ENCODE data around the gene UBE3C. TPM values are rescaled to one million over a fixed set of nuclear protein-coding genes. Genes with fewer than 3 reads are reported as not detected.

UBE3C gene
- total and polyA plus RNA-seq, 2 of the 13 experiments (the other 11 are each of a cell fraction or from before 2014, with no cell fraction given): 27.0 to 48.2 TPM

DNA sequence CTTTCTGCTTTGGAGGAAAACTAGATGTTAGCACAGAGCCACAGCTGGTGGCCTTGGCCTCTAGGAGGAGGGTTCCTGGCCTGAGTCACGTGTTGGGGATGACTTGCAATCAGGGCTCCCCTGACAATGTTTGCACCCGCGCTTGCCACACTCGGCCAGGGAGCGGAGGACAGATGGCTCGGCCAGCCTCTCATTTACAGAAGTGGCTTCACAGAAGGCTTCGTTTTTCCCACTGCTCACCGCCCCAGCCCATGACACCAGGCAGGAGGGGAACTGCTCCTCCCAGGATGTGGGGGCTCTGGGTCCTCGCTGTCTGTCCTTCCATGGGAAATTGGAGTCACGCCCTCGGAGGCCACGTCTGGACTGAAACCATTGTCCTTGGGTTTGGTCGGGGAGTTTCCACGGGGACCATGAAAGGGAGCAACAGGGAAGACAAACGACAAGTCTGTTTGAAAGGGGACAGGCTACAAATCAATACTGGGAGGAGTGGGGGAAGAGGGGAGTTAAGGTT, 49.6 kb upstream of the UBE3C start (continued):
- TF ChIP-seq, protein P1, sequence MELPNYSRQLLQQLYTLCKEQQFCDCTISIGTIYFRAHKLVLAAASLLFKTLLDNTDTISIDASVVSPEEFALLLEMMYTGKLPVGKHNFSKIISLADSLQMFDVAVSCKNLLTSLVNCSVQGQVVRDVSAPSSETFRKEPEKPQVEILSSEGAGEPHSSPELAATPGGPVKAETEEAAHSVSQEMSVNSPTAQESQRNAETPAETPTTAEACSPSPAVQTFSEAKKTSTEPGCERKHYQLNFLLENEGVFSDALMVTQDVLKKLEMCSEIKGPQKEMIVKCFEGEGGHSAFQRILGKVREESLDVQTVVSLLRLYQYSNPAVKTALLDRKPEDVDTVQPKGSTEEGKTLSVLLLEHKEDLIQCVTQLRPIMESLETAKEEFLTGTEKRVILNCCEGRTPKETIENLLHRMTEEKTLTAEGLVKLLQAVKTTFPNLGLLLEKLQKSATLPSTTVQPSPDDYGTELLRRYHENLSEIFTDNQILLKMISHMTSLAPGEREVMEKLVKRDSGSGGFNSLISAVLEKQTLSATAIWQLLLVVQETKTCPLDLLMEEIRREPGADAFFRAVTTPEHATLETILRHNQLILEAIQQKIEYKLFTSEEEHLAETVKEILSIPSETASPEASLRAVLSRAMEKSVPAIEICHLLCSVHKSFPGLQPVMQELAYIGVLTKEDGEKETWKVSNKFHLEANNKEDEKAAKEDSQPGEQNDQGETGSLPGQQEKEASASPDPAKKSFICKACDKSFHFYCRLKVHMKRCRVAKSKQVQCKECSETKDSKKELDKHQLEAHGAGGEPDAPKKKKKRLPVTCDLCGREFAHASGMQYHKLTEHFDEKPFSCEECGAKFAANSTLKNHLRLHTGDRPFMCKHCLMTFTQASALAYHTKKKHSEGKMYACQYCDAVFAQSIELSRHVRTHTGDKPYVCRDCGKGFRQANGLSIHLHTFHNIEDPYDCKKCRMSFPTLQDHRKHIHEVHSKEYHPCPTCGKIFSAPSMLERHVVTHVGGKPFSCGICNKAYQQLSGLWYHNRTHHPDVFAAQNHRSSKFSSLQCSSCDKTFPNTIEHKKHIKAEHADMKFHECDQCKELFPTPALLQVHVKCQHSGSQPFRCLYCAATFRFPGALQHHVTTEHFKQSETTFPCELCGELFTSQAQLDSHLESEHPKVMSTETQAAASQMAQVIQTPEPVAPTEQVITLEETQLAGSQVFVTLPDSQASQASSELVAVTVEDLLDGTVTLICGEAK (IDR thresholded peaks at IDR 0.05): no peak
- TF ChIP-seq, protein P1 (CRISPR knock-in tag; IDR thresholded peaks at IDR 0.05): no peak
- no peak for TF ChIP-seq ZBTB8A (CRISPR knock-in tag; IDR thresholded peaks at IDR 0.05; ENCODE audit: borderline replicate concordance, low read depth)
- TF ChIP-seq, protein P2, sequence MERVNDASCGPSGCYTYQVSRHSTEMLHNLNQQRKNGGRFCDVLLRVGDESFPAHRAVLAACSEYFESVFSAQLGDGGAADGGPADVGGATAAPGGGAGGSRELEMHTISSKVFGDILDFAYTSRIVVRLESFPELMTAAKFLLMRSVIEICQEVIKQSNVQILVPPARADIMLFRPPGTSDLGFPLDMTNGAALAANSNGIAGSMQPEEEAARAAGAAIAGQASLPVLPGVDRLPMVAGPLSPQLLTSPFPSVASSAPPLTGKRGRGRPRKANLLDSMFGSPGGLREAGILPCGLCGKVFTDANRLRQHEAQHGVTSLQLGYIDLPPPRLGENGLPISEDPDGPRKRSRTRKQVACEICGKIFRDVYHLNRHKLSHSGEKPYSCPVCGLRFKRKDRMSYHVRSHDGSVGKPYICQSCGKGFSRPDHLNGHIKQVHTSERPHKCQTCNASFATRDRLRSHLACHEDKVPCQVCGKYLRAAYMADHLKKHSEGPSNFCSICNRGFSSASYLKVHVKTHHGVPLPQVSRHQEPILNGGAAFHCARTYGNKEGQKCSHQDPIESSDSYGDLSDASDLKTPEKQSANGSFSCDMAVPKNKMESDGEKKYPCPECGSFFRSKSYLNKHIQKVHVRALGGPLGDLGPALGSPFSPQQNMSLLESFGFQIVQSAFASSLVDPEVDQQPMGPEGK (CRISPR knock-in tag; IDR thresholded peaks at IDR 0.05): peak; percentile 27; the same call in 1 of the 2 replicates
- TF ChIP-seq RARG (CRISPR knock-in tag; IDR thresholded peaks at IDR 0.05; ENCODE audit: low read depth): 0 out of 2 replicates have a peak, but pooled peaks have one; percentile 26
- TF ChIP-seq, protein P3, sequence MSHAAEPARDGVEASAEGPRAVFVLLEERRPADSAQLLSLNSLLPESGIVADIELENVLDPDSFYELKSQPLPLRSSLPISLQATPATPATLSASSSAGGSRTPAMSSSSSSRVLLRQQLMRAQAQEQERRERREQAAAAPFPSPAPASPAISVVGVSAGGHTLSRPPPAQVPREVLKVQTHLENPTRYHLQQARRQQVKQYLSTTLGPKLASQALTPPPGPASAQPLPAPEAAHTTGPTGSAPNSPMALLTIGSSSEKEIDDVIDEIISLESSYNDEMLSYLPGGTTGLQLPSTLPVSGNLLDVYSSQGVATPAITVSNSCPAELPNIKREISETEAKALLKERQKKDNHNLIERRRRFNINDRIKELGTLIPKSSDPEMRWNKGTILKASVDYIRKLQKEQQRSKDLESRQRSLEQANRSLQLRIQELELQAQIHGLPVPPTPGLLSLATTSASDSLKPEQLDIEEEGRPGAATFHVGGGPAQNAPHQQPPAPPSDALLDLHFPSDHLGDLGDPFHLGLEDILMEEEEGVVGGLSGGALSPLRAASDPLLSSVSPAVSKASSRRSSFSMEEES (CRISPR knock-in tag; IDR thresholded peaks at IDR 0.05): peak; percentile 71; the same call in 1 of the 2 replicates
- TF ChIP-seq, protein P4, sequence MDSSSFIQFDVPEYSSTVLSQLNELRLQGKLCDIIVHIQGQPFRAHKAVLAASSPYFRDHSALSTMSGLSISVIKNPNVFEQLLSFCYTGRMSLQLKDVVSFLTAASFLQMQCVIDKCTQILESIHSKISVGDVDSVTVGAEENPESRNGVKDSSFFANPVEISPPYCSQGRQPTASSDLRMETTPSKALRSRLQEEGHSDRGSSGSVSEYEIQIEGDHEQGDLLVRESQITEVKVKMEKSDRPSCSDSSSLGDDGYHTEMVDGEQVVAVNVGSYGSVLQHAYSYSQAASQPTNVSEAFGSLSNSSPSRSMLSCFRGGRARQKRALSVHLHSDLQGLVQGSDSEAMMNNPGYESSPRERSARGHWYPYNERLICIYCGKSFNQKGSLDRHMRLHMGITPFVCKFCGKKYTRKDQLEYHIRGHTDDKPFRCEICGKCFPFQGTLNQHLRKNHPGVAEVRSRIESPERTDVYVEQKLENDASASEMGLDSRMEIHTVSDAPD (CRISPR knock-in tag; IDR thresholded peaks at IDR 0.05): no peak
- TF ChIP-seq ZNF737 (CRISPR knock-in tag; IDR thresholded peaks at IDR 0.05; ENCODE audit: borderline replicate concordance): no peak
- TF ChIP-seq IKZF1 (IDR thresholded peaks at IDR 0.05): no peak
- no peak for TF ChIP-seq ZNF225 (CRISPR knock-in tag; IDR thresholded peaks at IDR 0.05)
- peak; percentile 48 for TF ChIP-seq HOXA3 (CRISPR knock-in tag; IDR thresholded peaks at IDR 0.05)
- peak; percentile 86 for TF ChIP-seq ARNTL (CRISPR knock-in tag; IDR thresholded peaks at IDR 0.05)
- no peak for TF ChIP-seq ZNF335 (CRISPR knock-in tag; IDR thresholded peaks at IDR 0.05)
- TF ChIP-seq EHMT2 (IDR thresholded peaks at IDR 0.05; ENCODE audit: borderline replicate concordance, low read depth, low read length): no peak
- no peak for TF ChIP-seq CREB1 (IDR thresholded peaks at IDR 0.05)
- peak; percentile 45; the same call in 1 of the 2 replicates for TF ChIP-seq CREB1 (CRISPR knock-in tag; IDR thresholded peaks at IDR 0.05)
- 0 out of 2 replicates have a peak, but pooled peaks have one; percentile 7 for TF ChIP-seq HMG20A (CRISPR knock-in tag; IDR thresholded peaks at IDR 0.05; ENCODE audit: borderline replicate concordance)

All from HepG2 (cell line).